AG09309 (cell line): ENCODE measurements around the gene CCDC194.

Source experiments
- DNase-seq: peaks from one replicate; pipeline ENCODE4 v3.0.0-alpha.2; 2010; ENCODE audit warnings: low read depth
- H3K4me3 ChIP-seq: 2 replicates; pipeline ENCODE4 v1.5.1; 2011; ENCODE audit warnings: mild to moderate bottlenecking, low read depth, low read length, moderate library complexity; ENCODE audit not compliant: control insufficient read depth
- CTCF ChIP-seq: IDR thresholded peaks from 2 replicates; pipeline ENCODE4 v1.5.1; 2011; ENCODE audit warnings: mild to moderate bottlenecking, low read depth, low read length, inconsistent platforms; ENCODE audit not compliant: insufficient read depth, control insufficient read depth; ENCODE audit errors: missing control alignments

Gene CCDC194

DNA sequence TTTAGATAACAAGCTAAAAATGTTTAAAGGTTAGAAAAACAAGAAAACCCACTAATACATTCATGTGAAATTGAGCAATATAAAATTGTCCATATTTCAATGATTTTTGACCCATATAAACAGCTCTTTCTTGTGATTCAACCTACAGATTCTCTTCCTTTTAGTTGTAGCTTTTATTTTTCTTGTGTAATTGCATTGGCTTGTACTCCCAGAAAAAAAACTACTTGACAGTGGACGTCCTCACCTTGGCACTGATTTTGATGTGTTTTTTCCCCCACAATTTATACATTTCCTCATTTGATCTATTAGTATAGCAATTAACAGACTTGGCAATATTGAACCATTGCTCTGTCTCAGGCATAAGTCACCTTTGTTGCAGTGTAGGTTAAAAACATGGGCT lies 4.7 kb downstream of the CCDC194 start:
- H3K4me3 ChIP-seq, result no peak overlapping the region
- TF ChIP-seq CTCF, result no peak
- no peak for DNase-seq

DNA sequence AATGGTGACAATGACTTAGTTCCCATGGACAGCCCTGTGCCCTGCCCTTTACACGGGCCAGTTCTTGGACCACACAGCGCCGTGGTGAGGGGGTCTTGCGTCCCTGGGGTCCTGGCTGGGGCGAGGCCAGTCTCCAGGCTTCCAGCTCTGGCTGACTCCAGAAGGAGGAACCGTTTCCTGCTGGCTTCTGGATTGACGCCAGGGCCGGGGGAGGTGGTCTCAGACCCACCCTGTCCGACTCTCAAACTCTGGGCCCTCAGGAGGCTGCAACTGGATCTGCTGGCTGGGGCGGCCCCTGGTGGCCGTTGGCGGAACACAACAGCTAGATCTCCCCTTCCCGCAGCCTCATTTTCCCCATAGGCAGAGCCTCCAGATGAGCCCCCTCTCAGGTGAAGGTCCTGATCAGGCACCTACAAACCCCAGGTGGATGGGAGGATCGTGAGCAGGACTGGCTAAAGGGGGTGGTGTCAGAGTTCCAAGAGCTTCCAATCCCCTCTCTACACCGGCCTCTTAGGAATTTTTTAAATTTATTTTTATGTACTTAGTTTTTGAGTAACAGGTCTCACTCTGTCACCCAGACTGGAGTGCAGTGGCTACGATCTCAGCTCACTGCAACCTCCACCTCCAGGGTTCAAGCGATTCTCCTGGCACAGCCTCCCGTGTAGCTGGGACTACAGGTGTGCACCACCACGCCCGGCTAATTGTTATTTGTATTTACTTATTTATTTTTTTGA lies 8.0 kb downstream of the CCDC194 start:
- peak; percentile 97 for TF ChIP-seq CTCF
- DNase-seq, result no peak
- H3K4me3 ChIP-seq, result no peak overlapping the region

- no peak overlapping the region for H3K4me3 ChIP-seq
- TF ChIP-seq CTCF, result no peak
- no peak for DNase-seq
Observed at GRCh38 chr19:17380426-17381138, 13.4 kb downstream of the CCDC194 start.

GRCh38 chr19:17379221-17379631 lies 14.8 kb downstream of the CCDC194 start:
- TF ChIP-seq CTCF, result no peak
- DNase-seq, result no peak
- H3K4me3 ChIP-seq, result no peak overlapping the region

GRCh38 chr19:17378271-17378670 lies 15.7 kb downstream of the CCDC194 start:
- no peak for DNase-seq
- no peak overlapping the region for H3K4me3 ChIP-seq
- no peak for TF ChIP-seq CTCF

- TF ChIP-seq CTCF, result no peak
- DNase-seq, result no peak
Observed at GRCh38 chr19:17376935-17377600, 16.9 kb downstream of the CCDC194 start, which contains the start of gene PLVAP. TSS of gene PLVAP (minus strand) at chr19:17377342. CDS start at chr19:17377288, 54 bp downstream.

More at GRCh38 chr19:17376935-17377600, 16.9 kb downstream of the CCDC194 start, which contains the start of gene PLVAP:
- H3K4me3 ChIP-seq, result no peak within 1 kb of the TSS
